ENCODE data around the gene AXDND1. TPM values are rescaled to one million over a fixed set of nuclear protein-coding genes. Genes with fewer than 3 reads are reported as not detected.

AXDND1 gene
- total and polyA plus RNA-seq, 2 experiments from 2014 or later = not detected

GRCh38 chr1:179425186-179425585, 59.4 kb downstream of the AXDND1 start:
- H3K4me1 ChIP-seq (ENCODE audit: insufficient read depth) = no peaks in the 10 kb centered on the region
- H3K36me3 ChIP-seq (ENCODE audit: insufficient read depth) = no peaks in the 10 kb centered on the region; the same call in 1 of the 2 replicates
- no peak overlapping the region for H3K4me3 Mint-ChIP-seq
- no peaks in the 10 kb centered on the region for H3K27me3 Mint-ChIP-seq (ENCODE audit: insufficient read depth, low read depth, poor library complexity)
- ATAC-seq (no peak), DNase-seq (ENCODE audit: low spot score) (peak; percentile 2)
- H3K4me2 ChIP-seq = no peak overlapping the region
- TF ChIP-seq, protein P1, sequence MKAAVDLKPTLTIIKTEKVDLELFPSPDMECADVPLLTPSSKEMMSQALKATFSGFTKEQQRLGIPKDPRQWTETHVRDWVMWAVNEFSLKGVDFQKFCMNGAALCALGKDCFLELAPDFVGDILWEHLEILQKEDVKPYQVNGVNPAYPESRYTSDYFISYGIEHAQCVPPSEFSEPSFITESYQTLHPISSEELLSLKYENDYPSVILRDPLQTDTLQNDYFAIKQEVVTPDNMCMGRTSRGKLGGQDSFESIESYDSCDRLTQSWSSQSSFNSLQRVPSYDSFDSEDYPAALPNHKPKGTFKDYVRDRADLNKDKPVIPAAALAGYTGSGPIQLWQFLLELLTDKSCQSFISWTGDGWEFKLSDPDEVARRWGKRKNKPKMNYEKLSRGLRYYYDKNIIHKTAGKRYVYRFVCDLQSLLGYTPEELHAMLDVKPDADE (IDR thresholded peaks at IDR 0.05) = no peak
- TF ChIP-seq NANOG (IDR thresholded peaks at IDR 0.05; ENCODE audit: borderline replicate concordance) = no peak
- no peak for TF ChIP-seq EZH2phosphoT487 (IDR thresholded peaks at IDR 0.05; ENCODE audit: unreplicated experiment)
- TF ChIP-seq STAT1 (IDR thresholded peaks at IDR 0.05; ENCODE audit: unreplicated experiment) = no peak
- TF ChIP-seq JUNB (IDR thresholded peaks at IDR 0.05; ENCODE audit: unreplicated experiment) = no peak
- TF ChIP-seq ZNF114 (CRISPR knock-in tag; IDR thresholded peaks at IDR 0.05) = no peak
- no peak for TF ChIP-seq CREB1 (CRISPR knock-in tag; IDR thresholded peaks at IDR 0.05; ENCODE audit: low read depth)
- no peak for TF ChIP-seq EZH2 (IDR thresholded peaks at IDR 0.05; ENCODE audit: low read depth, unreplicated experiment)
- TF ChIP-seq, protein P2, sequence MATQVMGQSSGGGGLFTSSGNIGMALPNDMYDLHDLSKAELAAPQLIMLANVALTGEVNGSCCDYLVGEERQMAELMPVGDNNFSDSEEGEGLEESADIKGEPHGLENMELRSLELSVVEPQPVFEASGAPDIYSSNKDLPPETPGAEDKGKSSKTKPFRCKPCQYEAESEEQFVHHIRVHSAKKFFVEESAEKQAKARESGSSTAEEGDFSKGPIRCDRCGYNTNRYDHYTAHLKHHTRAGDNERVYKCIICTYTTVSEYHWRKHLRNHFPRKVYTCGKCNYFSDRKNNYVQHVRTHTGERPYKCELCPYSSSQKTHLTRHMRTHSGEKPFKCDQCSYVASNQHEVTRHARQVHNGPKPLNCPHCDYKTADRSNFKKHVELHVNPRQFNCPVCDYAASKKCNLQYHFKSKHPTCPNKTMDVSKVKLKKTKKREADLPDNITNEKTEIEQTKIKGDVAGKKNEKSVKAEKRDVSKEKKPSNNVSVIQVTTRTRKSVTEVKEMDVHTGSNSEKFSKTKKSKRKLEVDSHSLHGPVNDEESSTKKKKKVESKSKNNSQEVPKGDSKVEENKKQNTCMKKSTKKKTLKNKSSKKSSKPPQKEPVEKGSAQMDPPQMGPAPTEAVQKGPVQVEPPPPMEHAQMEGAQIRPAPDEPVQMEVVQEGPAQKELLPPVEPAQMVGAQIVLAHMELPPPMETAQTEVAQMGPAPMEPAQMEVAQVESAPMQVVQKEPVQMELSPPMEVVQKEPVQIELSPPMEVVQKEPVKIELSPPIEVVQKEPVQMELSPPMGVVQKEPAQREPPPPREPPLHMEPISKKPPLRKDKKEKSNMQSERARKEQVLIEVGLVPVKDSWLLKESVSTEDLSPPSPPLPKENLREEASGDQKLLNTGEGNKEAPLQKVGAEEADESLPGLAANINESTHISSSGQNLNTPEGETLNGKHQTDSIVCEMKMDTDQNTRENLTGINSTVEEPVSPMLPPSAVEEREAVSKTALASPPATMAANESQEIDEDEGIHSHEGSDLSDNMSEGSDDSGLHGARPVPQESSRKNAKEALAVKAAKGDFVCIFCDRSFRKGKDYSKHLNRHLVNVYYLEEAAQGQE (IDR thresholded peaks at IDR 0.05; ENCODE audit: unreplicated experiment) = no peak
- TF ChIP-seq ZNF331 (CRISPR knock-in tag; IDR thresholded peaks at IDR 0.05; ENCODE audit: low read depth) = no peak
- TF ChIP-seq POLR2AphosphoS5 (IDR thresholded peaks at IDR 0.05; ENCODE audit: low read depth) = no peak
- TF ChIP-seq, protein P3, sequence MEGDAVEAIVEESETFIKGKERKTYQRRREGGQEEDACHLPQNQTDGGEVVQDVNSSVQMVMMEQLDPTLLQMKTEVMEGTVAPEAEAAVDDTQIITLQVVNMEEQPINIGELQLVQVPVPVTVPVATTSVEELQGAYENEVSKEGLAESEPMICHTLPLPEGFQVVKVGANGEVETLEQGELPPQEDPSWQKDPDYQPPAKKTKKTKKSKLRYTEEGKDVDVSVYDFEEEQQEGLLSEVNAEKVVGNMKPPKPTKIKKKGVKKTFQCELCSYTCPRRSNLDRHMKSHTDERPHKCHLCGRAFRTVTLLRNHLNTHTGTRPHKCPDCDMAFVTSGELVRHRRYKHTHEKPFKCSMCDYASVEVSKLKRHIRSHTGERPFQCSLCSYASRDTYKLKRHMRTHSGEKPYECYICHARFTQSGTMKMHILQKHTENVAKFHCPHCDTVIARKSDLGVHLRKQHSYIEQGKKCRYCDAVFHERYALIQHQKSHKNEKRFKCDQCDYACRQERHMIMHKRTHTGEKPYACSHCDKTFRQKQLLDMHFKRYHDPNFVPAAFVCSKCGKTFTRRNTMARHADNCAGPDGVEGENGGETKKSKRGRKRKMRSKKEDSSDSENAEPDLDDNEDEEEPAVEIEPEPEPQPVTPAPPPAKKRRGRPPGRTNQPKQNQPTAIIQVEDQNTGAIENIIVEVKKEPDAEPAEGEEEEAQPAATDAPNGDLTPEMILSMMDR (conservative IDR thresholded peaks at IDR 0.05; ENCODE audit: low read depth in 2 of 2) = no peak
- TF ChIP-seq, protein P4, sequence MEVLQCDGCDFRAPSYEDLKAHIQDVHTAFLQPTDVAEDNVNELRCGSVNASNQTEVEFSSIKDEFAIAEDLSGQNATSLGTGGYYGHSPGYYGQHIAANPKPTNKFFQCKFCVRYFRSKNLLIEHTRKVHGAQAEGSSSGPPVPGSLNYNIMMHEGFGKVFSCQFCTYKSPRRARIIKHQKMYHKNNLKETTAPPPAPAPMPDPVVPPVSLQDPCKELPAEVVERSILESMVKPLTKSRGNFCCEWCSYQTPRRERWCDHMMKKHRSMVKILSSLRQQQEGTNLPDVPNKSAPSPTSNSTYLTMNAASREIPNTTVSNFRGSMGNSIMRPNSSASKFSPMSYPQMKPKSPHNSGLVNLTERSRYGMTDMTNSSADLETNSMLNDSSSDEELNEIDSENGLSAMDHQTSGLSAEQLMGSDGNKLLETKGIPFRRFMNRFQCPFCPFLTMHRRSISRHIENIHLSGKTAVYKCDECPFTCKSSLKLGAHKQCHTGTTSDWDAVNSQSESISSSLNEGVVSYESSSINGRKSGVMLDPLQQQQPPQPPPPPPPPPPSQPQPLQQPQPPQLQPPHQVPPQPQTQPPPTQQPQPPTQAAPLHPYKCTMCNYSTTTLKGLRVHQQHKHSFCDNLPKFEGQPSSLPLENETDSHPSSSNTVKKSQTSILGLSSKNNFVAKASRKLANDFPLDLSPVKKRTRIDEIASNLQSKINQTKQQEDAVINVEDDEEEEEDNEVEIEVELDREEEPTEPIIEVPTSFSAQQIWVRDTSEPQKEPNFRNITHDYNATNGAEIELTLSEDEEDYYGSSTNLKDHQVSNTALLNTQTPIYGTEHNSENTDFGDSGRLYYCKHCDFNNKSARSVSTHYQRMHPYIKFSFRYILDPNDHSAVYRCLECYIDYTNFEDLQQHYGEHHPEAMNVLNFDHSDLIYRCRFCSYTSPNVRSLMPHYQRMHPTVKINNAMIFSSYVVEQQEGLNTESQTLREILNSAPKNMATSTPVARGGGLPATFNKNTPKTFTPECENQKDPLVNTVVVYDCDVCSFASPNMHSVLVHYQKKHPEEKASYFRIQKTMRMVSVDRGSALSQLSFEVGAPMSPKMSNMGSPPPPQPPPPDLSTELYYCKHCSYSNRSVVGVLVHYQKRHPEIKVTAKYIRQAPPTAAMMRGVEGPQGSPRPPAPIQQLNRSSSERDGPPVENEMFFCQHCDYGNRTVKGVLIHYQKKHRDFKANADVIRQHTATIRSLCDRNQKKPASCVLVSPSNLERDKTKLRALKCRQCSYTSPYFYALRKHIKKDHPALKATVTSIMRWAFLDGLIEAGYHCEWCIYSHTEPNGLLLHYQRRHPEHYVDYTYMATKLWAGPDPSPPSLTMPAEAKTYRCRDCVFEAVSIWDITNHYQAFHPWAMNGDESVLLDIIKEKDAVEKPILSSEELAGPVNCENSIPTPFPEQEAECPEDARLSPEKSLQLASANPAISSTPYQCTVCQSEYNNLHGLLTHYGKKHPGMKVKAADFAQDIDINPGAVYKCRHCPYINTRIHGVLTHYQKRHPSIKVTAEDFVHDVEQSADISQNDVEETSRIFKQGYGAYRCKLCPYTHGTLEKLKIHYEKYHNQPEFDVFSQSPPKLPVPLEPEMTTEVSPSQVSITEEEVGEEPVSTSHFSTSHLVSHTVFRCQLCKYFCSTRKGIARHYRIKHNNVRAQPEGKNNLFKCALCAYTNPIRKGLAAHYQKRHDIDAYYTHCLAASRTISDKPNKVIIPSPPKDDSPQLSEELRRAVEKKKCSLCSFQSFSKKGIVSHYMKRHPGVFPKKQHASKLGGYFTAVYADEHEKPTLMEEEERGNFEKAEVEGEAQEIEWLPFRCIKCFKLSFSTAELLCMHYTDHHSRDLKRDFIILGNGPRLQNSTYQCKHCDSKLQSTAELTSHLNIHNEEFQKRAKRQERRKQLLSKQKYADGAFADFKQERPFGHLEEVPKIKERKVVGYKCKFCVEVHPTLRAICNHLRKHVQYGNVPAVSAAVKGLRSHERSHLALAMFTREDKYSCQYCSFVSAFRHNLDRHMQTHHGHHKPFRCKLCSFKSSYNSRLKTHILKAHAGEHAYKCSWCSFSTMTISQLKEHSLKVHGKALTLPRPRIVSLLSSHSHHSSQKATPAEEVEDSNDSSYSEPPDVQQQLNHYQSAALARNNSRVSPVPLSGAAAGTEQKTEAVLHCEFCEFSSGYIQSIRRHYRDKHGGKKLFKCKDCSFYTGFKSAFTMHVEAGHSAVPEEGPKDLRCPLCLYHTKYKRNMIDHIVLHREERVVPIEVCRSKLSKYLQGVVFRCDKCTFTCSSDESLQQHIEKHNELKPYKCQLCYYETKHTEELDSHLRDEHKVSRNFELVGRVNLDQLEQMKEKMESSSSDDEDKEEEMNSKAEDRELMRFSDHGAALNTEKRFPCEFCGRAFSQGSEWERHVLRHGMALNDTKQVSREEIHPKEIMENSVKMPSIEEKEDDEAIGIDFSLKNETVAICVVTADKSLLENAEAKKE (CRISPR knock-in tag; IDR thresholded peaks at IDR 0.05) = no peak
- no peaks in the 10 kb centered on the region for H3K27me3 ChIP-seq (ENCODE audit: insufficient read depth)
- H3K79me2 ChIP-seq (replicated peaks; ENCODE audit: insufficient read depth) = no peaks in the 10 kb centered on the region
- H4K20me1 ChIP-seq (replicated peaks; ENCODE audit: insufficient read depth) = no peaks in the 10 kb centered on the region
- peaks cover 23% of the 10 kb centered on the region for H3K36me3 Mint-ChIP-seq (ENCODE audit: low read depth)
- H3K9me2 ChIP-seq (ENCODE audit: insufficient read depth) = no peaks in the 10 kb centered on the region
- H3F3A ChIP-seq (replicated peaks; ENCODE audit: low read depth) = no peaks in the 10 kb centered on the region
- no peaks in the 10 kb centered on the region for H3K4me1 Mint-ChIP-seq
- H3K4me3 ChIP-seq = no peak overlapping the region
- H3K27ac Mint-ChIP-seq = no peak overlapping the region
- H3K27ac ChIP-seq (ENCODE audit: low read depth) = no peak overlapping the region
- peaks cover 34% of the 10 kb centered on the region for H3K9me3 Mint-ChIP-seq
- H2AFZ ChIP-seq = peak overlapping the region; percentile 30; the same call in 1 of the 2 replicates

Data from GM23338 (cell line).